H1 (cell line): Measurements from ENCODE around the gene AIG1. TPM values are rescaled to one million over a fixed set of nuclear protein-coding genes. Genes with fewer than 3 reads are reported as not detected.

Experiments
- CTCF ChIA-PET: fragments of 300-600 bp; sonication (Branson Sonifier 250); formaldehyde crosslinking; loops from one replicate; lab custom pipeline; 2021; ENCODE audit not compliant: partially characterized antibody; lab: Charles Lee
- POLR2A ChIA-PET: fragments of 300-600 bp; sonication (Branson Sonifier 250); formaldehyde crosslinking; loops from one replicate; lab custom pipeline; 2021; ENCODE audit warnings: inconsistent platforms; ENCODE audit not compliant: partially characterized antibody; lab: Charles Lee
- DNase-seq, 2 experiments: peaks; one replicate each; pipeline versions ENCODE4 v3.0.0 to v3.0.0-alpha.2; 2010 to 2022; ENCODE audit warnings: low spot score in 2 of 2, low read depth in 1 of 2, mixed read lengths in 1 of 2
- FAIRE-seq: peaks from 2 replicates; lab custom pipeline; 2011; peaks lifted over from hg19 to GRCh38; lab: Jason Lieb, UNC
- H2AFZ ChIP-seq: 2 replicates; pipeline ENCODE4 v1.8.1; 2012; ENCODE audit warnings: low read length, inconsistent platforms
- H2AK5ac ChIP-seq: 2 replicates; pipeline ENCODE4 v1.6.1; 2013; ENCODE audit warnings: low read depth, low read length
- H2BK120ac ChIP-seq: replicated peaks from 2 replicates; pipeline ENCODE3; 2013; ENCODE audit warnings: low read depth, low read length, inconsistent platforms
- H2BK12ac ChIP-seq: 2 replicates; pipeline ENCODE4 v1.6.1; 2013; ENCODE audit warnings: low read depth, low read length
- H2BK15ac ChIP-seq: 2 replicates; pipeline ENCODE4 v1.6.1; 2013; ENCODE audit warnings: low read length
- H2BK20ac ChIP-seq: 2 replicates; pipeline ENCODE4 v1.6.1; 2013; ENCODE audit warnings: low read length
- H2BK5ac ChIP-seq: 2 replicates; pipeline ENCODE4 v1.6.1; 2013; ENCODE audit warnings: low read depth, low read length
- H3K14ac ChIP-seq: 2 replicates; pipeline ENCODE4 v1.6.1; 2013; ENCODE audit warnings: inconsistent platforms; ENCODE audit not compliant: insufficient read length
- H3K18ac ChIP-seq: 2 replicates; pipeline ENCODE4 v1.6.1; 2013; ENCODE audit warnings: low read length; ENCODE audit errors: extremely low read depth
- H3K23ac ChIP-seq: 2 replicates; pipeline ENCODE4 v1.6.1; 2013; ENCODE audit warnings: inconsistent platforms; ENCODE audit not compliant: insufficient read length
- H3K23me2 ChIP-seq: 2 replicates; pipeline ENCODE4 v1.6.1; 2013; ENCODE audit warnings: low read depth, low read length
- H3K27ac ChIP-seq: 2 replicates; pipeline ENCODE4 v1.6.1; 2011; ENCODE audit warnings: low read depth, low read length, inconsistent platforms
- H3K27me3 ChIP-seq, 4 experiments: replicated peaks in 1 of 4; 1 replicate in 1 of 4; 2 replicates in 3 of 4; pipeline versions ENCODE4 v1.6.1 to v1.8.1; 2011 to 2013; ENCODE audit warnings: low read length in 3 of 4, mild to moderate bottlenecking in 3 of 4, inconsistent platforms in 2 of 4, mixed read lengths in 2 of 4, moderate library complexity in 1 of 4; ENCODE audit not compliant: control insufficient read depth in 3 of 4, insufficient read depth in 3 of 4; ENCODE audit errors: extremely low read depth in 1 of 4
- H3K36me3 ChIP-seq, 4 experiments: 2 replicates each; pipeline versions ENCODE4 v1.6.1 to v1.8.1; 2011 to 2013; ENCODE audit warnings: mild to moderate bottlenecking in 4 of 4, low read length in 3 of 4, moderate library complexity in 2 of 4, control low read depth in 1 of 4, inconsistent platforms in 1 of 4; ENCODE audit not compliant: insufficient read depth in 4 of 4, control insufficient read depth in 2 of 4
- H3K4ac ChIP-seq: replicated peaks from 2 replicates; pipeline ENCODE3; 2013; ENCODE audit warnings: low read length, low read depth, mixed read lengths, inconsistent platforms; ENCODE audit not compliant: insufficient read length
- H3K4me1 ChIP-seq, 4 experiments: replicated peaks in 1 of 4; 1 replicate in 1 of 4; 2 replicates in 3 of 4; pipeline versions ENCODE4 v1.6.1 to v1.8.1; 2011 to 2013; ENCODE audit warnings: low read length in 3 of 4, inconsistent platforms in 2 of 4, mixed read lengths in 1 of 4; ENCODE audit not compliant: insufficient read depth in 4 of 4, control insufficient read depth in 3 of 4
- H3K4me2 ChIP-seq, 2 experiments: 2 replicates each; pipeline versions ENCODE4 v1.6.1 to v1.8.1; 2011 to 2013; ENCODE audit warnings: low read depth in 2 of 2, low read length in 2 of 2, control low read depth in 1 of 2, inconsistent platforms in 1 of 2, mild to moderate bottlenecking in 1 of 2; ENCODE audit not compliant: insufficient read depth in 1 of 2
- H3K4me3 ChIP-seq, 4 experiments: fragments of 200-600, 300-600 bp in 1 of 4; sonication (generic), shearing (Covaris generic), sonication (Bioruptor Twin) in 1 of 4; 2 replicates each; pipeline versions ENCODE4 v1.5.1 to v1.8.1; 2011 to 2016; ENCODE audit warnings: low read length in 4 of 4, low read depth in 3 of 4, control low read depth in 2 of 4, inconsistent platforms in 2 of 4, mild to moderate bottlenecking in 2 of 4, mixed read lengths in 1 of 4, moderate library complexity in 1 of 4; ENCODE audit not compliant: insufficient read depth in 2 of 4; ENCODE audit errors: extremely low read depth in 1 of 4
- H3K56ac ChIP-seq: replicated peaks from 2 replicates; pipeline ENCODE3; 2013; ENCODE audit warnings: low read depth, mild to moderate bottlenecking, mixed read lengths, low read length, inconsistent platforms; ENCODE audit not compliant: insufficient read length
- H3K79me1 ChIP-seq: 2 replicates; pipeline ENCODE4 v1.6.1; 2013; ENCODE audit warnings: low read depth, low read length, control low read depth
- H3K79me2 ChIP-seq, 2 experiments: 2 replicates each; pipeline versions ENCODE4 v1.6.1 to v1.8.1; 2012 to 2013; ENCODE audit warnings: low read length in 2 of 2, mild to moderate bottlenecking in 2 of 2, inconsistent platforms in 1 of 2; ENCODE audit not compliant: insufficient read depth in 2 of 2, control insufficient read depth in 1 of 2
- H3K9ac ChIP-seq, 4 experiments: replicated peaks in 1 of 4; 1 replicate in 1 of 4; 2 replicates in 3 of 4; pipeline versions ENCODE4 v1.6.1 to v1.8.1; 2011 to 2013; ENCODE audit warnings: low read depth in 3 of 4, low read length in 3 of 4, control low read depth in 2 of 4, mild to moderate bottlenecking in 2 of 4, moderate library complexity in 2 of 4, inconsistent platforms in 1 of 4; ENCODE audit errors: extremely low read depth in 1 of 4
- H3K9me3 ChIP-seq, 2 experiments: 2 replicates each; pipeline versions ENCODE4 v1.6.1 to v1.8.1; 2012 to 2013; ENCODE audit warnings: mild to moderate bottlenecking in 2 of 2, moderate library complexity in 2 of 2, control low read depth in 1 of 2, inconsistent platforms in 1 of 2, low read depth in 1 of 2, low read length in 1 of 2, mixed read lengths in 1 of 2; ENCODE audit not compliant: insufficient read depth in 2 of 2
- H4K20me1 ChIP-seq, 2 experiments: replicated peaks in 1 of 2; 2 replicates each; pipeline versions ENCODE3 to v1.8.1; 2011 to 2013; ENCODE audit warnings: inconsistent platforms in 2 of 2, low read length in 2 of 2, mild to moderate bottlenecking in 1 of 2; ENCODE audit not compliant: insufficient read depth in 2 of 2, control insufficient read depth in 1 of 2
- H4K5ac ChIP-seq: 2 replicates; pipeline ENCODE4 v1.6.1; 2013; ENCODE audit warnings: low read length, low read depth, mixed read lengths, inconsistent platforms; ENCODE audit not compliant: insufficient read length
- H4K8ac ChIP-seq: 2 replicates; pipeline ENCODE4 v1.8.0; 2013; ENCODE audit warnings: mild to moderate bottlenecking, moderate library complexity, low read length, inconsistent platforms; ENCODE audit not compliant: insufficient read depth; ENCODE audit errors: extremely low read depth
- H4K91ac ChIP-seq: replicated peaks from 2 replicates; pipeline ENCODE3; 2013; ENCODE audit warnings: low read length, mixed read lengths, inconsistent platforms; ENCODE audit not compliant: insufficient read length
- BRCA1 ChIP-seq: IDR thresholded peaks from 2 replicates; pipeline ENCODE4 v1.6.1; 2012; ENCODE audit warnings: low read depth, low read length, improper control_type of control experiment
- CTBP2 ChIP-seq: IDR thresholded peaks from 2 replicates; pipeline ENCODE4 v1.7.0; 2011; ENCODE audit warnings: borderline replicate concordance, mild to moderate bottlenecking, moderate library complexity, mixed read lengths, low read length; ENCODE audit not compliant: insufficient read depth, insufficient read length
- EGR1 ChIP-seq: IDR thresholded peaks from 2 replicates; pipeline ENCODE4 v1.6.1; 2011; ENCODE audit warnings: low read depth, low read length, borderline replicate concordance
- FOSL1 ChIP-seq: IDR thresholded peaks from 2 replicates; pipeline ENCODE4 v1.6.1; 2011; ENCODE audit warnings: mild to moderate bottlenecking, low read depth, low read length, moderate library complexity; ENCODE audit not compliant: insufficient read depth
- JUN ChIP-seq: IDR thresholded peaks from 2 replicates; pipeline ENCODE4 v1.6.1; 2011; ENCODE audit warnings: low read depth, mild to moderate bottlenecking, improper control_type of control experiment, low read length
- KDM5A ChIP-seq: fragments of 200-600 bp; IDR thresholded peaks from 2 replicates; pipeline ENCODE4 v1.7.1; 2012; ENCODE audit warnings: mild to moderate bottlenecking, low read length, inconsistent platforms, mixed read lengths
- TBP ChIP-seq: IDR thresholded peaks from 2 replicates; pipeline ENCODE4 v1.6.1; 2011; ENCODE audit warnings: low read depth, low read length, improper control_type of control experiment
- WGBS, 2 experiments: shearing (Covaris generic) in 1 of 2; methylation state at CpG; one replicate each; pipeline versions ENCODE4 v1.1.6 to v1.1.7; 2013 to 2015; ENCODE audit warnings: low lambda C conversion rate in 2 of 2, mixed read lengths in 2 of 2, inconsistent platforms in 1 of 2, low coverage in 1 of 2, missing lambda C conversion rate in 1 of 2; ENCODE audit not compliant: insufficient replicate concordance in 2 of 2, insufficient coverage in 1 of 2, insufficient read length in 1 of 2; ENCODE audit errors: extremely low coverage in 1 of 2, missing lambda C conversion rate in 1 of 2; 5-methylcytosine and 5-hydroxymethylcytosine counted together
- polyA plus RNA-seq, 7 experiments: library from polyadenylated mRNA; depleted of rRNA in 3 of 7; stranded (reverse) in 5 of 7; unstranded in 2 of 7; fragments of >200 nt in 5 of 7; fragments of 200-250 nt in 2 of 7; gene quantifications; 1 replicate in 5 of 7; 2 replicates in 1 of 7; 4 replicates in 1 of 7; pipeline versions ENCODE4 v1.2.1 to v1.2.3, GENCODE V29; 2011 to 2013; ENCODE audit warnings: missing spikeins in 2 of 7, mixed read lengths in 2 of 7
- total RNA-seq: library from RNA; stranded (reverse); fragmentation: NEBNext Ultra II Directional; extraction: Animal tissue kit (Norgen Biotek cat#: 25700); gene quantifications from 2 replicates; pipeline ENCODE4 v1.2.1, GENCODE V29; 2021

Gene AIG1
- total and polyA plus RNA-seq, 2 of the 8 experiments (the other 6 are each of a cell fraction or from before 2014, with no cell fraction given): 56.6 to 58.4 TPM

- no peak for TF ChIP-seq JUN
- no peak for TF ChIP-seq TBP
- TF ChIP-seq FOSL1: no peak
- no peak for TF ChIP-seq KDM5A
- TF ChIP-seq BRCA1: no peak
- TF ChIP-seq CTBP2: no peak
- TF ChIP-seq EGR1: no peak
- TF ChIP-seq, all 59 proteins: peak for 0
These were observed 58.6 kb downstream of the AIG1 start for GRCh38 chr6:143119260-143119659.

More at GRCh38 chr6:143119260-143119659, 58.6 kb downstream of the AIG1 start:
- peaks cover 0 to 6% of the 10 kb centered on the region in 2 experiments; a peak in 1 of 4 replicates for H3K9me3 ChIP-seq
- H3K18ac ChIP-seq: no peak overlapping the region
- ChIA-PET CTCF (no interaction called here), POLR2A (no interaction called here)
- no peaks in the 10 kb centered on the region for H3K79me1 ChIP-seq
- no peak overlapping the region for H3K14ac ChIP-seq
- H2BK20ac ChIP-seq: no peak overlapping the region
- no peak overlapping the region for H2BK15ac ChIP-seq
- no peaks in the 10 kb centered on the region for H3K23me2 ChIP-seq
- H3K4ac ChIP-seq: no peak overlapping the region
- H2BK5ac ChIP-seq: no peak overlapping the region
- no peak overlapping the region for H2AK5ac ChIP-seq
- no peak overlapping the region for H3K4me2 ChIP-seq
- no peak overlapping the region for H3K27ac ChIP-seq
- no peaks in the 10 kb centered on the region for H4K20me1 ChIP-seq
- no peak overlapping the region for H3K4me3 ChIP-seq
- no peak overlapping the region for H2AFZ ChIP-seq
- H4K5ac ChIP-seq: no peak overlapping the region
- 95% methylated on average over 2 of the region's 2 CpGs; no CpG with 5 or more reads in 1 of the 2 experiments for WGBS, 2 experiments
- no peak overlapping the region for H4K8ac ChIP-seq
- H2BK12ac ChIP-seq: no peak overlapping the region
- H3K36me3 ChIP-seq: peaks cover 0 to 8% (median 2%) of the 10 kb centered on the region in 4 experiments; a peak in 4 of 8 replicates
- H3K27me3 ChIP-seq: no peaks in the 10 kb centered on the region
- H3K4me1 ChIP-seq: no peaks in the 10 kb centered on the region
- H4K91ac ChIP-seq: no peak overlapping the region
- H2BK120ac ChIP-seq: no peak overlapping the region
- no peak for FAIRE-seq
- H3K79me2 ChIP-seq: no peaks in the 10 kb centered on the region
- no peak overlapping the region for H3K9ac ChIP-seq
- DNase-seq: no peak
- H3K56ac ChIP-seq: no peak overlapping the region
- H3K23ac ChIP-seq: no peak overlapping the region
